HEK293 (cell line): ENCODE data around the gene KDM3B.

Source experiments
- CTCF ChIA-PET: fragments of 350-600 bp; formaldehyde crosslinking; extraction: SDS; loops from one replicate; lab custom pipeline; 2021; ENCODE audit warnings: antibody characterized with exemption; lab: Yijun Ruan, JAX
- POLR2A ChIA-PET: fragments of 300-600 bp; formaldehyde crosslinking; extraction: SDS; loops from one replicate; lab custom pipeline; 2020; ENCODE audit warnings: antibody characterized with exemption, inconsistent platforms; lab: Yijun Ruan, JAX
- H3K27ac ChIP-seq: fragments of 200-500 bp; sonication (Bioruptor generic); 2 replicates; pipeline ENCODE4 v1.5.1; 2014; ENCODE audit warnings: low read depth, low read length, control low read depth, inconsistent platforms; ENCODE audit errors: extremely low read depth
- H3K36me3 ChIP-seq, 2 experiments: fragments of 200-500 bp in 1 of 2; sonication (Bioruptor generic) in 1 of 2; 1 replicate in 1 of 2; 2 replicates in 1 of 2; pipeline ENCODE4 v1.5.1; 2014 to 2017; ENCODE audit warnings: inconsistent platforms in 2 of 2, low read length in 2 of 2; ENCODE audit not compliant: control insufficient read depth in 2 of 2, insufficient read depth in 1 of 2
- H3K4me1 ChIP-seq: fragments of 200-500 bp; sonication (Bioruptor generic); 2 replicates; pipeline ENCODE4 v1.5.1; 2014; ENCODE audit warnings: mild to moderate bottlenecking, low read length, inconsistent platforms; ENCODE audit not compliant: control insufficient read depth, insufficient read depth
- H3K4me3 ChIP-seq: 2 replicates; pipeline ENCODE4 v1.5.1; 2011; ENCODE audit warnings: low read depth, mild to moderate bottlenecking, control low read depth, low read length, moderate library complexity
- H3K9me3 ChIP-seq: fragments of 200-500 bp; sonication (Bioruptor generic); 2 replicates; pipeline ENCODE4 v1.5.1; 2014; ENCODE audit warnings: low read depth, low read length, inconsistent platforms; ENCODE audit not compliant: control insufficient read depth, insufficient read depth
- BCL11A ChIP-seq: fragments of 450-650 bp; formaldehyde crosslinking; IDR thresholded peaks from 2 replicates; pipeline ENCODE4 v1.5.1; 2016; ENCODE audit warnings: low read depth, missing biosample characterization, missing genetic modification characterization
- KLF1 ChIP-seq: fragments of 450-650 bp; formaldehyde crosslinking; IDR thresholded peaks from 2 replicates; pipeline ENCODE4 v1.5.1; 2016; ENCODE audit warnings: missing biosample characterization, missing genetic modification characterization
- KLF16 ChIP-seq: fragments of 450-650 bp; formaldehyde crosslinking; IDR thresholded peaks from 2 replicates; pipeline ENCODE4 v1.5.1; 2017; ENCODE audit warnings: missing biosample characterization, missing genetic modification characterization
- SALL2 ChIP-seq: fragments of 450-650 bp; formaldehyde crosslinking; IDR thresholded peaks from 2 replicates; pipeline ENCODE4 v1.5.0; 2017; ENCODE audit warnings: missing biosample characterization, mild to moderate bottlenecking, missing genetic modification characterization, borderline replicate concordance
- ZBTB21 ChIP-seq: fragments of 450-650 bp; formaldehyde crosslinking; IDR thresholded peaks from 2 replicates; pipeline ENCODE4 v1.5.1; 2017; ENCODE audit warnings: missing biosample characterization, missing genetic modification characterization
- ZFP3 ChIP-seq: fragments of 450-650 bp; formaldehyde crosslinking; IDR thresholded peaks from 2 replicates; pipeline ENCODE4 v1.5.1; 2016; ENCODE audit warnings: low read depth, missing biosample characterization, missing genetic modification characterization
- ZNF174 ChIP-seq: fragments of 450-650 bp; formaldehyde crosslinking; IDR thresholded peaks from 2 replicates; pipeline ENCODE4 v1.5.0; 2017; ENCODE audit warnings: missing biosample characterization, mild to moderate bottlenecking, missing genetic modification characterization
- ZNF19 ChIP-seq: fragments of 450-650 bp; formaldehyde crosslinking; IDR thresholded peaks from 2 replicates; pipeline ENCODE4; 2016; ENCODE audit warnings: missing biosample characterization, missing genetic modification characterization, low read depth
- ZNF239 ChIP-seq: fragments of 450-650 bp; formaldehyde crosslinking; IDR thresholded peaks from 2 replicates; pipeline ENCODE4 v1.5.1; 2016; ENCODE audit warnings: missing biosample characterization, missing genetic modification characterization
- ZNF248 ChIP-seq: fragments of 450-650 bp; formaldehyde crosslinking; IDR thresholded peaks from 2 replicates; pipeline ENCODE4 v1.5.1; 2017; ENCODE audit warnings: missing biosample characterization, missing genetic modification characterization
- ZNF350 ChIP-seq: fragments of 450-650 bp; formaldehyde crosslinking; IDR thresholded peaks from 2 replicates; pipeline ENCODE4 v1.5.0; 2017; ENCODE audit warnings: missing biosample characterization, mild to moderate bottlenecking, missing genetic modification characterization
- ZNF404 ChIP-seq: fragments of 450-650 bp; formaldehyde crosslinking; IDR thresholded peaks from 2 replicates; pipeline ENCODE4 v1.5.1; 2017; ENCODE audit warnings: missing biosample characterization, missing genetic modification characterization
- ZNF423 ChIP-seq: fragments of 450-650 bp; formaldehyde crosslinking; IDR thresholded peaks from 2 replicates; pipeline ENCODE4 v1.5.1; 2016; ENCODE audit warnings: missing biosample characterization, missing genetic modification characterization
- ZNF530 ChIP-seq: fragments of 450-650 bp; formaldehyde crosslinking; IDR thresholded peaks from 2 replicates; pipeline ENCODE4 v1.5.1; 2016; ENCODE audit warnings: low read depth, missing biosample characterization, missing genetic modification characterization
- ZNF544 ChIP-seq: fragments of 450-650 bp; formaldehyde crosslinking; IDR thresholded peaks from 2 replicates; pipeline ENCODE4 v1.5.0; 2017; ENCODE audit warnings: missing biosample characterization, missing genetic modification characterization
- ZNF561 ChIP-seq: fragments of 450-650 bp; IDR thresholded peaks from 2 replicates; pipeline ENCODE4 v1.5.1; 2018; ENCODE audit warnings: missing biosample characterization, missing genetic modification characterization, borderline replicate concordance
- ZNF660 ChIP-seq: fragments of 450-650 bp; IDR thresholded peaks from 2 replicates; pipeline ENCODE4 v1.5.1; 2018; ENCODE audit warnings: missing biosample characterization, mild to moderate bottlenecking, missing genetic modification characterization
- ZNF677 ChIP-seq: fragments of 450-650 bp; IDR thresholded peaks from 2 replicates; pipeline ENCODE4 v1.5.0; 2018; ENCODE audit warnings: missing biosample characterization, mild to moderate bottlenecking, missing genetic modification characterization, moderate library complexity
- ZNF768 ChIP-seq: fragments of 450-650 bp; formaldehyde crosslinking; IDR thresholded peaks from 2 replicates; pipeline ENCODE4 v1.5.1; 2018; ENCODE audit warnings: missing biosample characterization, mild to moderate bottlenecking, missing genetic modification characterization
- ZNF785 ChIP-seq: fragments of 450-650 bp; formaldehyde crosslinking; IDR thresholded peaks from 2 replicates; pipeline ENCODE4 v1.5.1; 2016; ENCODE audit warnings: missing biosample characterization, missing genetic modification characterization
- TF ChIP-seq, protein P1 (sequence below): fragments of 450-650 bp; formaldehyde crosslinking; IDR thresholded peaks from 2 replicates; pipeline ENCODE4 v1.5.1; 2017; ENCODE audit warnings: missing biosample characterization, missing genetic modification characterization
- TF ChIP-seq, protein P2 (sequence below): fragments of 450-650 bp; formaldehyde crosslinking; IDR thresholded peaks from 2 replicates; pipeline ENCODE4 v1.5.1; 2016; ENCODE audit warnings: missing biosample characterization, missing genetic modification characterization
- TF ChIP-seq, protein P3 (sequence below): fragments of 450-650 bp; formaldehyde crosslinking; IDR thresholded peaks from 2 replicates; pipeline ENCODE4 v1.5.1; 2016; ENCODE audit warnings: missing biosample characterization, missing genetic modification characterization
- TF ChIP-seq, protein P4 (sequence below): fragments of 450-650 bp; formaldehyde crosslinking; IDR thresholded peaks from 2 replicates; pipeline ENCODE4 v1.5.1; 2016; ENCODE audit warnings: missing biosample characterization, missing genetic modification characterization
- TF ChIP-seq, protein P5 (sequence below): sonication (generic); formaldehyde crosslinking; IDR thresholded peaks from 2 replicates; pipeline ENCODE4 v1.8.1; 2022; ENCODE audit warnings: mild to moderate bottlenecking, moderate library complexity, missing genetic modification reagents

Gene KDM3B, protein sequence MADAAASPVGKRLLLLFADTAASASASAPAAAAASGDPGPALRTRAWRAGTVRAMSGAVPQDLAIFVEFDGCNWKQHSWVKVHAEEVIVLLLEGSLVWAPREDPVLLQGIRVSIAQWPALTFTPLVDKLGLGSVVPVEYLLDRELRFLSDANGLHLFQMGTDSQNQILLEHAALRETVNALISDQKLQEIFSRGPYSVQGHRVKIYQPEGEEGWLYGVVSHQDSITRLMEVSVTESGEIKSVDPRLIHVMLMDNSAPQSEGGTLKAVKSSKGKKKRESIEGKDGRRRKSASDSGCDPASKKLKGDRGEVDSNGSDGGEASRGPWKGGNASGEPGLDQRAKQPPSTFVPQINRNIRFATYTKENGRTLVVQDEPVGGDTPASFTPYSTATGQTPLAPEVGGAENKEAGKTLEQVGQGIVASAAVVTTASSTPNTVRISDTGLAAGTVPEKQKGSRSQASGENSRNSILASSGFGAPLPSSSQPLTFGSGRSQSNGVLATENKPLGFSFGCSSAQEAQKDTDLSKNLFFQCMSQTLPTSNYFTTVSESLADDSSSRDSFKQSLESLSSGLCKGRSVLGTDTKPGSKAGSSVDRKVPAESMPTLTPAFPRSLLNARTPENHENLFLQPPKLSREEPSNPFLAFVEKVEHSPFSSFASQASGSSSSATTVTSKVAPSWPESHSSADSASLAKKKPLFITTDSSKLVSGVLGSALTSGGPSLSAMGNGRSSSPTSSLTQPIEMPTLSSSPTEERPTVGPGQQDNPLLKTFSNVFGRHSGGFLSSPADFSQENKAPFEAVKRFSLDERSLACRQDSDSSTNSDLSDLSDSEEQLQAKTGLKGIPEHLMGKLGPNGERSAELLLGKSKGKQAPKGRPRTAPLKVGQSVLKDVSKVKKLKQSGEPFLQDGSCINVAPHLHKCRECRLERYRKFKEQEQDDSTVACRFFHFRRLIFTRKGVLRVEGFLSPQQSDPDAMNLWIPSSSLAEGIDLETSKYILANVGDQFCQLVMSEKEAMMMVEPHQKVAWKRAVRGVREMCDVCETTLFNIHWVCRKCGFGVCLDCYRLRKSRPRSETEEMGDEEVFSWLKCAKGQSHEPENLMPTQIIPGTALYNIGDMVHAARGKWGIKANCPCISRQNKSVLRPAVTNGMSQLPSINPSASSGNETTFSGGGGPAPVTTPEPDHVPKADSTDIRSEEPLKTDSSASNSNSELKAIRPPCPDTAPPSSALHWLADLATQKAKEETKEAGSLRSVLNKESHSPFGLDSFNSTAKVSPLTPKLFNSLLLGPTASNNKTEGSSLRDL (N-terminal part only)

DNA sequence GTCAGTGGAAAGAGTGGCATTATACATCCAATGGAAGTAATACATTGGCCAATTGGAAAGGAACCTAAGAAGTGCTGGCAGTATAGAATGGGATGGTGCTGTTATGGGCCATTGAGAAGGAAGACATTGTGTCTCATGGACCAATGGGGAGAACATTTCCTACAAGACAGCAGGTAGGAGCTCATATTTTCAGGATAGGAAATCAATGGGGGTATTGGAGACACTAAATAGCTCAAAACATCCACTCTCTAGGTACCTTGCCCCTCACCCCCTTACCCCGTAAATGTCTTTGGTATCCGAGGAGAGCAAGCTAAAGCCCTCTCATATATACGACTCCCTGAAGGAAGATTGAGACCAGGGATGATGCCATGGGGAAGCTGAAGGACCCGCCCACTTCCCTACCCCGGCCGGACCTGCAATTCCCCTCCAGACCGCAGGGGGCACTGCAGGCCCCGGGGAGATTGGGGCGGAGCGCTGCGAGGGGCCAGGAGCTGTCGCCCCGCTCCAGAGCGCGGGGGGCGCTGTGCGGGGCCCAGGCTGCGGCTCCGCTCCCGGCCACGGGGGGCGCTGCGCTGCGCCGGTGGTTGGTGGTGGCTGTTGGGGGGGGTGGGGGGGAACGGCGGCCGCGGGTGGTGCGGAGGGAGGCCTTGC is at the start of gene KDM3B:
KDM3B (plus strand) TSS at position 615 of the 651 bp plus-strand sequence. CDS start 111 bp downstream, outside the sequence.
- Histone ChIP-seq H3K4me1 (peaks cover 18% of the 10 kb centered on the region), H3K4me3 (peak within 1 kb of the TSS; percentile 83), H3K27ac (peak within 1 kb of the TSS; percentile 92), H3K9me3 (no peaks in the 10 kb centered on the region), H3K36me3 (peaks cover 4 to 31% of the 10 kb centered on the region in 2 experiments; a peak in 2 of 3 replicates)
- ChIA-PET CTCF (interaction anchor here (0.6 to 7.0 kb wide), 47 partner anchors 9 to 590 kb away, joined by 3 to 273 read pairs (median 5); partner anchors contain the start of genes CDC23, CDC25C, FAM53C and REEP2), POLR2A (interaction anchor here (0.5 to 4.6 kb wide), 10 partner anchors 10 to 1209 kb away, joined by 3 to 114 read pairs (median 12); partner anchors contain the start of genes CDC23, CDC25C, ETF1 and FAM53C)
- no peak for TF ChIP-seq ZNF785 (tag by site-specific recombination)
- no peak for TF ChIP-seq ZNF404 (tag by site-specific recombination)
- TF ChIP-seq, protein P1, sequence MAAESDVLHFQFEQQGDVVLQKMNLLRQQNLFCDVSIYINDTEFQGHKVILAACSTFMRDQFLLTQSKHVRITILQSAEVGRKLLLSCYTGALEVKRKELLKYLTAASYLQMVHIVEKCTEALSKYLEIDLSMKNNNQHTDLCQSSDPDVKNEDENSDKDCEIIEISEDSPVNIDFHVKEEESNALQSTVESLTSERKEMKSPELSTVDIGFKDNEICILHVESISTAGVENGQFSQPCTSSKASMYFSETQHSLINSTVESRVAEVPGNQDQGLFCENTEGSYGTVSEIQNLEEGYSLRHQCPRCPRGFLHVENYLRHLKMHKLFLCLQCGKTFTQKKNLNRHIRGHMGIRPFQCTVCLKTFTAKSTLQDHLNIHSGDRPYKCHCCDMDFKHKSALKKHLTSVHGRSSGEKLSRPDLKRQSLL (tag by site-specific recombination), result peak; percentile 81
- no peak for TF ChIP-seq ZNF248 (tag by site-specific recombination)
- TF ChIP-seq, protein P2, sequence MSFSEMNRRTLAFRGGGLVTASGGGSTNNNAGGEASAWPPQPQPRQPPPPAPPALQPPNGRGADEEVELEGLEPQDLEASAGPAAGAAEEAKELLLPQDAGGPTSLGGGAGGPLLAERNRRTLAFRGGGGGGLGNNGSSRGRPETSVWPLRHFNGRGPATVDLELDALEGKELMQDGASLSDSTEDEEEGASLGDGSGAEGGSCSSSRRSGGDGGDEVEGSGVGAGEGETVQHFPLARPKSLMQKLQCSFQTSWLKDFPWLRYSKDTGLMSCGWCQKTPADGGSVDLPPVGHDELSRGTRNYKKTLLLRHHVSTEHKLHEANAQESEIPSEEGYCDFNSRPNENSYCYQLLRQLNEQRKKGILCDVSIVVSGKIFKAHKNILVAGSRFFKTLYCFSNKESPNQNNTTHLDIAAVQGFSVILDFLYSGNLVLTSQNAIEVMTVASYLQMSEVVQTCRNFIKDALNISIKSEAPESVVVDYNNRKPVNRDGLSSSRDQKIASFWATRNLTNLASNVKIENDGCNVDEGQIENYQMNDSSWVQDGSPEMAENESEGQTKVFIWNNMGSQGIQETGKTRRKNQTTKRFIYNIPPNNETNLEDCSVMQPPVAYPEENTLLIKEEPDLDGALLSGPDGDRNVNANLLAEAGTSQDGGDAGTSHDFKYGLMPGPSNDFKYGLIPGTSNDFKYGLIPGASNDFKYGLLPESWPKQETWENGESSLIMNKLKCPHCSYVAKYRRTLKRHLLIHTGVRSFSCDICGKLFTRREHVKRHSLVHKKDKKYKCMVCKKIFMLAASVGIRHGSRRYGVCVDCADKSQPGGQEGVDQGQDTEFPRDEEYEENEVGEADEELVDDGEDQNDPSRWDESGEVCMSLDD (tag by site-specific recombination), result peak; percentile 69
- peak; percentile 52; the same call in 1 of the 2 replicates for TF ChIP-seq ZNF677 (tag by site-specific recombination)
- TF ChIP-seq ZNF239 (tag by site-specific recombination), result no peak
- no peak for TF ChIP-seq ZNF544 (tag by site-specific recombination)
- TF ChIP-seq ZNF530 (tag by site-specific recombination), result no peak
- TF ChIP-seq, protein P3, sequence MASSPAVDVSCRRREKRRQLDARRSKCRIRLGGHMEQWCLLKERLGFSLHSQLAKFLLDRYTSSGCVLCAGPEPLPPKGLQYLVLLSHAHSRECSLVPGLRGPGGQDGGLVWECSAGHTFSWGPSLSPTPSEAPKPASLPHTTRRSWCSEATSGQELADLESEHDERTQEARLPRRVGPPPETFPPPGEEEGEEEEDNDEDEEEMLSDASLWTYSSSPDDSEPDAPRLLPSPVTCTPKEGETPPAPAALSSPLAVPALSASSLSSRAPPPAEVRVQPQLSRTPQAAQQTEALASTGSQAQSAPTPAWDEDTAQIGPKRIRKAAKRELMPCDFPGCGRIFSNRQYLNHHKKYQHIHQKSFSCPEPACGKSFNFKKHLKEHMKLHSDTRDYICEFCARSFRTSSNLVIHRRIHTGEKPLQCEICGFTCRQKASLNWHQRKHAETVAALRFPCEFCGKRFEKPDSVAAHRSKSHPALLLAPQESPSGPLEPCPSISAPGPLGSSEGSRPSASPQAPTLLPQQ (tag by site-specific recombination), result peak; percentile 71
- no peak for TF ChIP-seq ZNF19 (tag by site-specific recombination)
- no peak for TF ChIP-seq ZNF423 (tag by site-specific recombination)
- no peak for TF ChIP-seq SALL2
- TF ChIP-seq BCL11A (tag by site-specific recombination), result no peak
- 0 out of 2 replicates have a peak, but pooled peaks have one; percentile 46 for TF ChIP-seq ZNF350
- TF ChIP-seq ZNF660, result peak; percentile 95
- peak; percentile 99 for TF ChIP-seq ZNF174
- TF ChIP-seq, protein P4, sequence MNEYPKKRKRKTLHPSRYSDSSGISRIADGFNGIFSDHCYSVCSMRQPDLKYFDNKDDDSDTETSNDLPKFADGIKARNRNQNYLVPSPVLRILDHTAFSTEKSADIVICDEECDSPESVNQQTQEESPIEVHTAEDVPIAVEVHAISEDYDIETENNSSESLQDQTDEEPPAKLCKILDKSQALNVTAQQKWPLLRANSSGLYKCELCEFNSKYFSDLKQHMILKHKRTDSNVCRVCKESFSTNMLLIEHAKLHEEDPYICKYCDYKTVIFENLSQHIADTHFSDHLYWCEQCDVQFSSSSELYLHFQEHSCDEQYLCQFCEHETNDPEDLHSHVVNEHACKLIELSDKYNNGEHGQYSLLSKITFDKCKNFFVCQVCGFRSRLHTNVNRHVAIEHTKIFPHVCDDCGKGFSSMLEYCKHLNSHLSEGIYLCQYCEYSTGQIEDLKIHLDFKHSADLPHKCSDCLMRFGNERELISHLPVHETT (tag by site-specific recombination), result no peak; the same call in 1 of the 2 replicates
- TF ChIP-seq, protein P5, sequence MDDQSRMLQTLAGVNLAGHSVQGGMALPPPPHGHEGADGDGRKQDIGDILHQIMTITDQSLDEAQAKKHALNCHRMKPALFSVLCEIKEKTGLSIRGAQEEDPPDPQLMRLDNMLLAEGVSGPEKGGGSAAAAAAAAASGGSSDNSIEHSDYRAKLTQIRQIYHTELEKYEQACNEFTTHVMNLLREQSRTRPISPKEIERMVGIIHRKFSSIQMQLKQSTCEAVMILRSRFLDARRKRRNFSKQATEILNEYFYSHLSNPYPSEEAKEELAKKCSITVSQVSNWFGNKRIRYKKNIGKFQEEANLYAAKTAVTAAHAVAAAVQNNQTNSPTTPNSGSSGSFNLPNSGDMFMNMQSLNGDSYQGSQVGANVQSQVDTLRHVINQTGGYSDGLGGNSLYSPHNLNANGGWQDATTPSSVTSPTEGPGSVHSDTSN (CRISPR knock-in tag), result no peak
- no peak for TF ChIP-seq ZFP3 (tag by site-specific recombination)
- TF ChIP-seq KLF1 (tag by site-specific recombination), result peak; percentile 41; the same call in 1 of the 2 replicates
- TF ChIP-seq ZNF561 (tag by site-specific recombination), result peak; percentile 31
- TF ChIP-seq ZNF768 (tag by site-specific recombination), result no peak
- no peak for TF ChIP-seq KLF16 (tag by site-specific recombination)
- peak; percentile 13; the same call in 1 of the 2 replicates for TF ChIP-seq ZBTB21 (tag by site-specific recombination)
